Measurements from ENCODE around the gene TMEM38B. TPM values are rescaled to one million over a fixed set of nuclear protein-coding genes. Genes with fewer than 3 reads are reported as not detected.

Gene TMEM38B
- total RNA-seq, 1 experiment from 2014 or later, result 27.1 TPM

- no peak for DNase-seq
- H3K9me3 ChIP-seq (replicated peaks), result 0 out of 2 replicates have a peak, but pooled peaks cover 2% of the 10 kb centered on the region
Observed at GRCh38 chr9:105818903-105819302, 124.6 kb downstream of the TMEM38B start.

GRCh38 chr9:105822814-105823213 lies 128.5 kb downstream of the TMEM38B start:
- Histone ChIP-seq H3K27me3 (no peaks in the 10 kb centered on the region), H3K4me1 (no peaks in the 10 kb centered on the region), H3K36me3 (no peaks in the 10 kb centered on the region), H3K9me3 (replicated peaks) (no peaks in the 10 kb centered on the region), H3K4me3 (no peak overlapping the region), H3K27ac (no peak overlapping the region)
- DNase-seq, result no peak

More at GRCh38 chr9:105818903-105819302, 124.6 kb downstream of the TMEM38B start:
- Histone ChIP-seq H3K36me3 (no peaks in the 10 kb centered on the region), H3K4me3 (no peak overlapping the region), H3K27me3 (no peaks in the 10 kb centered on the region), H3K27ac (no peak overlapping the region), H3K4me1 (no peaks in the 10 kb centered on the region)

Other genes with a start within 250 kb of the TMEM38B start
- gene FSD1L, start 246.5 kb upstream of the TMEM38B start, total RNA-seq (2014; rRNA removed; shearing (Covaris generic)), result 3.1 and 6.4 TPM in 2 replicates
- gene FKTN, start 136.4 kb upstream of the TMEM38B start, total RNA-seq (2014; rRNA removed; shearing (Covaris generic)), result 22.2 and 28.4 TPM in 2 replicates
- not detected in 2 replicates for gene TAL2, start 32.1 kb upstream of the TMEM38B start, total RNA-seq (2014; rRNA removed; shearing (Covaris generic))